ENCODE measurements around the gene KLHL5. TPM values are rescaled to one million over a fixed set of nuclear protein-coding genes. Genes with fewer than 3 reads are reported as not detected.

KLHL5 gene
- total RNA-seq, 1 donor from 2014 or later, result 121 TPM

Other genes starting within 250 kb of the KLHL5 start
- 0.26 and 0.38 TPM in 2 replicates for gene TLR6, start 205.4 kb upstream of the KLHL5 start, total RNA-seq
- 40.2 and 44.2 TPM in 2 replicates for gene FAM114A1, start 194.4 kb upstream of the KLHL5 start, total RNA-seq
- 2.0 and 3.4 TPM in 2 replicates for gene TMEM156, start 29.8 kb upstream of the KLHL5 start, total RNA-seq
- gene WDR19, start 120.3 kb downstream of the KLHL5 start, total RNA-seq, result 14.5 and 20.8 TPM in 2 replicates